Endothelial cell of umbilical vein (primary cell): ENCODE data around the gene MAPK9. TPM values are rescaled to one million over a fixed set of nuclear protein-coding genes. Genes with fewer than 3 reads are reported as not detected.

Source experiments
- BruUV-seq: library from RNA; stranded (reverse); fragments of 400-500 nt; replicated peaks from 2 replicates; lab custom pipeline; 2021; lab: Mats Ljungman, UMichigan
- CTCF ChIA-PET: fragments of 300-600, 350-600 bp; sonication (Branson Sonifier 250); formaldehyde crosslinking; loops from one replicate; lab custom pipeline; 2021; ENCODE audit warnings: antibody characterized with exemption, inconsistent platforms; lab: Charles Lee
- POLR2A ChIA-PET: fragments of 300-600, 350-600 bp; sonication (Branson Sonifier 250); formaldehyde crosslinking; loops from one replicate; lab custom pipeline; 2021; ENCODE audit warnings: antibody characterized with exemption, inconsistent platforms; lab: Charles Lee
- DNase-seq: peaks from one replicate; pipeline ENCODE4 v3.0.0-alpha.2; 2011; ENCODE audit warnings: low read depth, low spot score
- FAIRE-seq: peaks from 2 replicates; lab custom pipeline; 2011; peaks lifted over from hg19 to GRCh38; lab: Jason Lieb, UNC
- H2AFZ ChIP-seq: 2 replicates; pipeline ENCODE4 v1.6.0; 2012; ENCODE audit warnings: low read depth, low read length, control low read depth, inconsistent platforms
- H3K27ac ChIP-seq: 2 replicates; pipeline ENCODE4 v1.5.1; 2011; ENCODE audit warnings: low read depth, mild to moderate bottlenecking, control low read depth, low read length, moderate library complexity; ENCODE audit not compliant: insufficient read depth
- H3K27me3 ChIP-seq, 2 experiments: 2 replicates each; pipeline versions ENCODE4 v1.6.0 to v1.6.1; 2011; ENCODE audit warnings: low read length in 2 of 2, mixed read lengths in 1 of 2; ENCODE audit not compliant: control insufficient read depth in 2 of 2, insufficient read depth in 2 of 2
- H3K36me3 ChIP-seq, 2 experiments: 2 replicates in 1 of 2; 3 replicates in 1 of 2; pipeline ENCODE4 v1.5.1; 2011; ENCODE audit warnings: low read length in 2 of 2, mild to moderate bottlenecking in 1 of 2, moderate library complexity in 1 of 2; ENCODE audit not compliant: control insufficient read depth in 2 of 2, insufficient read depth in 2 of 2; ENCODE audit errors: extremely low read depth in 1 of 2
- H3K4me1 ChIP-seq: 3 replicates; pipeline ENCODE4 v1.5.1; 2011; ENCODE audit warnings: mild to moderate bottlenecking, low read length; ENCODE audit not compliant: control insufficient read depth, insufficient read depth; ENCODE audit errors: extremely low read depth
- H3K4me2 ChIP-seq: 2 replicates; pipeline ENCODE4 v1.6.1; 2011; ENCODE audit warnings: low read length, control low read depth, mixed read lengths; ENCODE audit not compliant: insufficient read depth
- H3K4me3 ChIP-seq, 3 experiments: fragments of 200-600 bp in 1 of 3; sonication (generic), shearing (Covaris generic) in 1 of 3; replicated peaks in 1 of 3; 2 replicates each; pipeline ENCODE4 v1.5.1; 2011 to 2016; ENCODE audit warnings: control low read depth in 3 of 3, low read length in 3 of 3, mild to moderate bottlenecking in 2 of 3, inconsistent platforms in 1 of 3, low read depth in 1 of 3, moderate library complexity in 1 of 3; ENCODE audit not compliant: insufficient read depth in 1 of 3
- H3K79me2 ChIP-seq: 2 replicates; pipeline ENCODE4 v1.6.0; 2012; ENCODE audit warnings: low read length, inconsistent platforms; ENCODE audit not compliant: control insufficient read depth, insufficient read depth
- H3K9ac ChIP-seq: replicated peaks from 2 replicates; pipeline ENCODE3; 2011; ENCODE audit warnings: low read length, control low read depth; ENCODE audit not compliant: insufficient read depth; ENCODE audit errors: extremely low read depth
- H3K9me1 ChIP-seq: replicated peaks from 3 replicates; pipeline ENCODE4 v1.6.0; 2011; ENCODE audit warnings: mild to moderate bottlenecking, low read length; ENCODE audit not compliant: control insufficient read depth, insufficient read depth; ENCODE audit errors: extremely low read depth
- H3K9me3 ChIP-seq: replicated peaks from 2 replicates; pipeline ENCODE4 v1.5.1; 2012; ENCODE audit warnings: low read length, inconsistent platforms; ENCODE audit not compliant: control insufficient read depth, insufficient read depth
- H4K20me1 ChIP-seq: replicated peaks from 2 replicates; pipeline ENCODE3; 2011; ENCODE audit warnings: mild to moderate bottlenecking, low read length; ENCODE audit not compliant: control insufficient read depth, insufficient read depth; ENCODE audit errors: extremely low read depth
- EZH2 ChIP-seq: IDR thresholded peaks from 2 replicates; pipeline ENCODE4 v1.6.1; 2012; ENCODE audit warnings: borderline replicate concordance, low read depth, mild to moderate bottlenecking, moderate library complexity, low read length, inconsistent platforms; ENCODE audit not compliant: severe bottlenecking
- FOS ChIP-seq: IDR thresholded peaks from 2 replicates; pipeline ENCODE4 v1.6.1; 2011; ENCODE audit warnings: mild to moderate bottlenecking, low read length, moderate library complexity, borderline replicate concordance; ENCODE audit not compliant: insufficient read depth
- GATA2 ChIP-seq: IDR thresholded peaks from 2 replicates; pipeline ENCODE4 v1.7.0; 2011; ENCODE audit warnings: low read depth, mild to moderate bottlenecking, moderate library complexity, mixed read lengths, low read length; ENCODE audit not compliant: insufficient read length, insufficient read depth
- JUN ChIP-seq: IDR thresholded peaks from 2 replicates; pipeline ENCODE4 v1.6.1; 2011; ENCODE audit warnings: borderline replicate concordance, low read depth; ENCODE audit not compliant: insufficient read length, insufficient read depth
- MYC ChIP-seq: IDR thresholded peaks from one replicate; pipeline ENCODE4 v1.6.1; 2011; ENCODE audit warnings: mild to moderate bottlenecking, low read depth, low read length
- POLR2A ChIP-seq: IDR thresholded peaks from 2 replicates; pipeline ENCODE4 v1.6.1; 2012; ENCODE audit warnings: low read depth, mild to moderate bottlenecking, control low read depth, low read length
- POLR2AphosphoS5 ChIP-seq: IDR thresholded peaks from 2 replicates; pipeline ENCODE4 v1.6.1; 2012; ENCODE audit warnings: low read depth, mild to moderate bottlenecking, control low read depth, low read length, moderate library complexity; ENCODE audit not compliant: insufficient read depth
- dilution Hi-C: fragments of 300-500 bp; cut with MboI; formaldehyde crosslinking; loops from one replicate; pipeline ENCODE4 v1.15.0; 2019; ENCODE audit warnings: low sequenced_read_pairs; ENCODE audit not compliant: extremely low pct_ligation_motif_present
- intact Hi-C: fragments of 100-400 bp; cut with micrococcal nuclease; formaldehyde crosslinking; loops from one replicate; pipeline ENCODE4 v1.10.0; 2022
- polyA plus RNA-seq, 4 experiments: library from polyadenylated mRNA; depleted of rRNA in 3 of 4; stranded (reverse) in 3 of 4; unstranded in 1 of 4; fragments of >200 nt; gene quantifications; 2 replicates each; pipeline versions ENCODE4 v1.2.1 to v1.2.3, GENCODE V29; 2011 to 2012; ENCODE audit warnings: missing spikeins in 1 of 4
- total RNA-seq: library from RNA; stranded (reverse); gene quantifications from 2 replicates; pipeline ENCODE4 v1.2.3, GENCODE V29; 2021
- TF ChIP-seq, protein P1 (sequence below), 2 donors: IDR thresholded peaks; 1 replicate in 1 of 2; 2 replicates in 1 of 2; pipeline ENCODE4 v1.5.1; 2011; ENCODE audit warnings: low read length in 2 of 2, mild to moderate bottlenecking in 2 of 2, moderate library complexity in 2 of 2, control low read depth in 1 of 2, inconsistent platforms in 1 of 2, low read depth in 1 of 2; ENCODE audit not compliant: insufficient read depth in 1 of 2; ENCODE audit errors: extremely low read depth in 1 of 2
- TF ChIP-seq, protein P2 (sequence below): IDR thresholded peaks from 2 replicates; pipeline ENCODE4 v1.6.1; 2011; ENCODE audit not compliant: insufficient read depth, insufficient read length

Gene MAPK9
- total and polyA plus RNA-seq, 2 donors (not counting 3 experiments of a cell fraction or from before 2014, with no cell fraction given) = 24.6 to 34.8 TPM

GRCh38 chr5:180332051-180332517 is 40.2 kb upstream of the MAPK9 start:
- H3K4me1 ChIP-seq = peaks cover 9% of the 10 kb centered on the region
- intact Hi-C loops = no loop called here
- H3K9ac ChIP-seq = peak overlapping the region; percentile 33

More at GRCh38 chr5:180332051-180332517, 40.2 kb upstream of the MAPK9 start:
- BruUV-seq = no TSS peak
- Histone ChIP-seq H3K4me3 (no peak overlapping the region), H3K36me3 (no peaks in the 10 kb centered on the region), H2AFZ (no peak overlapping the region), H3K27me3 (no peaks in the 10 kb centered on the region), H3K4me2 (no peak overlapping the region), H3K27ac (peak overlapping the region; percentile 81), H3K9me3 (no peaks in the 10 kb centered on the region), H3K79me2 (no peaks in the 10 kb centered on the region), H4K20me1 (no peaks in the 10 kb centered on the region), H3K9me1 (no peaks in the 10 kb centered on the region)
- dilution Hi-C loops = no loop called here
- TF ChIP-seq EZH2 = no peak
- TF ChIP-seq FOS = no peak
- no peak for TF ChIP-seq POLR2A
- no peak for TF ChIP-seq GATA2
- TF ChIP-seq MYC = no peak
- TF ChIP-seq, protein P1, sequence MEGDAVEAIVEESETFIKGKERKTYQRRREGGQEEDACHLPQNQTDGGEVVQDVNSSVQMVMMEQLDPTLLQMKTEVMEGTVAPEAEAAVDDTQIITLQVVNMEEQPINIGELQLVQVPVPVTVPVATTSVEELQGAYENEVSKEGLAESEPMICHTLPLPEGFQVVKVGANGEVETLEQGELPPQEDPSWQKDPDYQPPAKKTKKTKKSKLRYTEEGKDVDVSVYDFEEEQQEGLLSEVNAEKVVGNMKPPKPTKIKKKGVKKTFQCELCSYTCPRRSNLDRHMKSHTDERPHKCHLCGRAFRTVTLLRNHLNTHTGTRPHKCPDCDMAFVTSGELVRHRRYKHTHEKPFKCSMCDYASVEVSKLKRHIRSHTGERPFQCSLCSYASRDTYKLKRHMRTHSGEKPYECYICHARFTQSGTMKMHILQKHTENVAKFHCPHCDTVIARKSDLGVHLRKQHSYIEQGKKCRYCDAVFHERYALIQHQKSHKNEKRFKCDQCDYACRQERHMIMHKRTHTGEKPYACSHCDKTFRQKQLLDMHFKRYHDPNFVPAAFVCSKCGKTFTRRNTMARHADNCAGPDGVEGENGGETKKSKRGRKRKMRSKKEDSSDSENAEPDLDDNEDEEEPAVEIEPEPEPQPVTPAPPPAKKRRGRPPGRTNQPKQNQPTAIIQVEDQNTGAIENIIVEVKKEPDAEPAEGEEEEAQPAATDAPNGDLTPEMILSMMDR (IDR thresholded peaks at IDR 0.05; ENCODE audit: extremely low read depth in 1 of 2, insufficient read depth in 1 of 2, low read depth in 1 of 2, low read length in 2 of 2) = no peak
- TF ChIP-seq JUN = no peak
- TF ChIP-seq POLR2AphosphoS5 = no peak
- TF ChIP-seq, protein P2, sequence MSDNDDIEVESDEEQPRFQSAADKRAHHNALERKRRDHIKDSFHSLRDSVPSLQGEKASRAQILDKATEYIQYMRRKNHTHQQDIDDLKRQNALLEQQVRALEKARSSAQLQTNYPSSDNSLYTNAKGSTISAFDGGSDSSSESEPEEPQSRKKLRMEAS = no peak
- FAIRE-seq = no peak
- ChIA-PET POLR2A (no interaction called here), CTCF (interaction anchor here (1.5 to 2.0 kb wide), 3 partner anchors 11 to 139 kb away, joined by 5 to 7 read pairs (median 6); no protein-coding TSS in a partner anchor)
- DNase-seq = no peak
